Measurements from ENCODE around the gene SLC22A4. TPM values are rescaled to one million over a fixed set of nuclear protein-coding genes. Genes with fewer than 3 reads are reported as not detected.

The SLC22A4 gene
- total RNA-seq, 1 experiment from 2014 or later: 0.72 TPM

DNA sequence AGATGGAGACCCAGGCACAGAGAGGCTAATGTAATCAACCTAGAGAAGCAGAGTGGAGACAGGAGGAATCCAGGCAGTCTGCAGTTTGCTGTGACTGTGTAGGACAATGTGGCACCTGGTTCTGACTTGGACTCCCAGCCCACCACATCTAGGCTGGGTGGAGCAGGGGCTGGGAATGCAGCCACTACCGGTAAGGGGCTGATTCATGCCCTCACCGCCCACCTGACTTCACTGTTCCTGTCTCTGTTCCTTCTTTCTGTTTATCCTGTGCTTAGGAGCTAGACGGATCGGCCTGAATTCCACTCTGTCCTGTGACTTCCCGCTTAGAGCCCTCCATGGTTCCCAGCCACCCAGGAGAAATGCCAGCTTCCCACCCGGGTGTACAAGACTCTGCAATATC lies 34.1 kb upstream of the SLC22A4 start:
- Histone ChIP-seq H3K18ac (ENCODE audit: insufficient read length, low read depth, low read length) (no peak overlapping the region), H3K9ac (ENCODE audit: extremely low read depth, insufficient read length, low read length) (no peak overlapping the region), H2BK15ac (ENCODE audit: low read depth, low read length) (no peak overlapping the region), H2BK5ac (ENCODE audit: insufficient read length, low read length) (no peak overlapping the region), H3K23me2 (ENCODE audit: insufficient read length, low read depth, low read length, poor library complexity, severe bottlenecking) (no peaks in the 10 kb centered on the region), H3K79me1 (ENCODE audit: insufficient read depth, low read depth, low read length, poor library complexity, severe bottlenecking) (no peaks in the 10 kb centered on the region), H4K8ac (replicated peaks; ENCODE audit: insufficient read length, low read depth, low read length) (no peak overlapping the region), H2AFZ (ENCODE audit: low read length) (no peak overlapping the region), H4K91ac (ENCODE audit: insufficient read length, low read depth, low read length) (no peak overlapping the region), H3K4me2 (ENCODE audit: insufficient read depth, insufficient read length, low read length) (no peak overlapping the region), H3T11ph (ENCODE audit: low read length) (no peak overlapping the region), H3K27ac (ENCODE audit: insufficient read length, low read depth, low read length) (no peak overlapping the region), H2BK20ac (ENCODE audit: low read depth, low read length, poor library complexity, severe bottlenecking) (no peak overlapping the region), H3K4me1 (ENCODE audit: insufficient read depth, low read length) (no peaks in the 10 kb centered on the region), H3K4ac (ENCODE audit: low read depth, low read length) (no peak overlapping the region), H2BK12ac (ENCODE audit: insufficient read length, low read depth, low read length) (no peak overlapping the region), H3K27me3 (ENCODE audit: insufficient read depth, low read length) (no peaks in the 10 kb centered on the region; the same call in 1 of the 2 replicates), H3K9me3 (ENCODE audit: control insufficient read depth, low read depth, low read length) (no peaks in the 10 kb centered on the region), H2BK120ac (ENCODE audit: low read depth, low read length, poor library complexity, severe bottlenecking) (no peak overlapping the region), H4K20me1 (ENCODE audit: control insufficient read depth, insufficient read depth, insufficient read length) (peaks cover 5% of the 10 kb centered on the region), H3K23ac (ENCODE audit: insufficient read length, low read depth, low read length) (no peak overlapping the region), H3K56ac (ENCODE audit: insufficient read length, low read depth, low read length) (no peak overlapping the region), H3K14ac (ENCODE audit: insufficient read depth, low read length) (no peak overlapping the region), H3K79me2 (ENCODE audit: insufficient read depth, low read length) (no peaks in the 10 kb centered on the region), H4K5ac (ENCODE audit: insufficient read length, low read depth, low read length) (no peak overlapping the region), H2AK5ac (ENCODE audit: insufficient read length, low read length) (no peak overlapping the region)
- no peaks in the 10 kb centered on the region for H3K36me3 Mint-ChIP-seq (ENCODE audit: insufficient read depth in 1 of 3, low read depth in 3 of 3)
- TF ChIP-seq, protein P1, sequence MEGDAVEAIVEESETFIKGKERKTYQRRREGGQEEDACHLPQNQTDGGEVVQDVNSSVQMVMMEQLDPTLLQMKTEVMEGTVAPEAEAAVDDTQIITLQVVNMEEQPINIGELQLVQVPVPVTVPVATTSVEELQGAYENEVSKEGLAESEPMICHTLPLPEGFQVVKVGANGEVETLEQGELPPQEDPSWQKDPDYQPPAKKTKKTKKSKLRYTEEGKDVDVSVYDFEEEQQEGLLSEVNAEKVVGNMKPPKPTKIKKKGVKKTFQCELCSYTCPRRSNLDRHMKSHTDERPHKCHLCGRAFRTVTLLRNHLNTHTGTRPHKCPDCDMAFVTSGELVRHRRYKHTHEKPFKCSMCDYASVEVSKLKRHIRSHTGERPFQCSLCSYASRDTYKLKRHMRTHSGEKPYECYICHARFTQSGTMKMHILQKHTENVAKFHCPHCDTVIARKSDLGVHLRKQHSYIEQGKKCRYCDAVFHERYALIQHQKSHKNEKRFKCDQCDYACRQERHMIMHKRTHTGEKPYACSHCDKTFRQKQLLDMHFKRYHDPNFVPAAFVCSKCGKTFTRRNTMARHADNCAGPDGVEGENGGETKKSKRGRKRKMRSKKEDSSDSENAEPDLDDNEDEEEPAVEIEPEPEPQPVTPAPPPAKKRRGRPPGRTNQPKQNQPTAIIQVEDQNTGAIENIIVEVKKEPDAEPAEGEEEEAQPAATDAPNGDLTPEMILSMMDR (conservative IDR thresholded peaks at IDR 0.05): no peak
- no CpG with 5 or more reads among the region's 6 CpGs for WGBS (ENCODE audit: extremely low coverage, insufficient read length, low lambda C conversion rate)
- peaks cover 34 to 35% of the 10 kb centered on the region in 2 experiments for H3K4me1 Mint-ChIP-seq
- H3K9me3 Mint-ChIP-seq: no peaks in the 10 kb centered on the region
- H3K27me3 Mint-ChIP-seq (ENCODE audit: low read depth): peaks cover 26% of the 10 kb centered on the region
- peak; percentile 15 for DNase-seq
- no peak overlapping the region for H3K4me3 Mint-ChIP-seq
- 0 out of 7 replicates have a peak overlapping the region, but pooled peaks of 1 of the 3 experiments have one; percentile 11 for H3K27ac Mint-ChIP-seq

Measured in H9 (cell line).